ENCODE data around the gene CTXND1. TPM values are rescaled to one million over a fixed set of nuclear protein-coding genes. Genes with fewer than 3 reads are reported as not detected.

CTXND1 gene
- total and polyA plus RNA-seq, 2 experiments from 2014 or later = 0.05 TPM; not detected in 1

DNA sequence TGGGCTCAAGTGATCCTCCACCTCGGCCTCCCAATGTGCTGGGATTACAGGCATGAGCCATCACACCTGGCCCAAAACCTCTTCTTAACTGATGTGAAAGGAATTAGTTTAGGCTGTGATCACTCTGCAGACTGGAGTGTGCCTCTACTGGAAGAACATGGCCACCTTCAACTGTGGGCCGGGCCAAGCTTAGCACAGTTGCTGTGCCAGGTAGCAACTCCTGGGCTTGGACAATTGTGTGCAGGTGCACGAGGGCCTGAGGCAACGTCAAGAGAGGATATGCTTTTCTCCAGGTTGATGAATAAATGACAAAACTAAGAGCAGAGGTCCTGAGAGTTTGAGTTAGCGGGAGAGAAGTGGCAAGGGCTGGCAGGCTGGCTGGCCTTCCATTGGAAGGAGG, 92.7 kb downstream of the CTXND1 start:
- Mint-ChIP-seq H3K27me3 (ENCODE audit: insufficient read depth, low read depth, poor library complexity) (peaks cover 12% of the 10 kb centered on the region), H3K4me3 (no peak overlapping the region), H3K36me3 (ENCODE audit: low read depth) (peaks cover 23% of the 10 kb centered on the region), H3K27ac (no peak overlapping the region; the same call in 1 of the 2 replicates), H3K9me3 (no peaks in the 10 kb centered on the region; the same call in 2 of the 3 replicates), H3K4me1 (peaks cover 11% of the 10 kb centered on the region)
- H3K4me3 ChIP-seq = no peak overlapping the region
- H3K27ac ChIP-seq (ENCODE audit: low read depth) = no peak overlapping the region
- no peak for ATAC-seq
- no peak for DNase-seq (ENCODE audit: low spot score)
- H2AFZ ChIP-seq = no peak overlapping the region
- no peaks in the 10 kb centered on the region for H3K9me2 ChIP-seq (ENCODE audit: insufficient read depth)
- H4K20me1 ChIP-seq (replicated peaks; ENCODE audit: insufficient read depth) = no peaks in the 10 kb centered on the region; the same call in 1 of the 2 replicates
- no peaks in the 10 kb centered on the region for H3K27me3 ChIP-seq (ENCODE audit: insufficient read depth)
- no peaks in the 10 kb centered on the region; the same call in 1 of the 2 replicates for H3K79me2 ChIP-seq (replicated peaks; ENCODE audit: insufficient read depth)
- TF ChIP-seq JUNB (IDR thresholded peaks at IDR 0.05; ENCODE audit: unreplicated experiment) (no peak), EZH2 (IDR thresholded peaks at IDR 0.05; ENCODE audit: low read depth, unreplicated experiment) (no peak), ZNF331 (CRISPR knock-in tag; IDR thresholded peaks at IDR 0.05; ENCODE audit: low read depth) (no peak), STAT1 (IDR thresholded peaks at IDR 0.05; ENCODE audit: unreplicated experiment) (no peak), EZH2phosphoT487 (IDR thresholded peaks at IDR 0.05; ENCODE audit: unreplicated experiment) (no peak), NANOG (IDR thresholded peaks at IDR 0.05; ENCODE audit: borderline replicate concordance) (no peak), CREB1 (CRISPR knock-in tag; IDR thresholded peaks at IDR 0.05; ENCODE audit: low read depth) (no peak), POLR2AphosphoS5 (IDR thresholded peaks at IDR 0.05; ENCODE audit: low read depth) (no peak), ZNF114 (CRISPR knock-in tag; IDR thresholded peaks at IDR 0.05) (no peak)
- TF ChIP-seq, protein P1, sequence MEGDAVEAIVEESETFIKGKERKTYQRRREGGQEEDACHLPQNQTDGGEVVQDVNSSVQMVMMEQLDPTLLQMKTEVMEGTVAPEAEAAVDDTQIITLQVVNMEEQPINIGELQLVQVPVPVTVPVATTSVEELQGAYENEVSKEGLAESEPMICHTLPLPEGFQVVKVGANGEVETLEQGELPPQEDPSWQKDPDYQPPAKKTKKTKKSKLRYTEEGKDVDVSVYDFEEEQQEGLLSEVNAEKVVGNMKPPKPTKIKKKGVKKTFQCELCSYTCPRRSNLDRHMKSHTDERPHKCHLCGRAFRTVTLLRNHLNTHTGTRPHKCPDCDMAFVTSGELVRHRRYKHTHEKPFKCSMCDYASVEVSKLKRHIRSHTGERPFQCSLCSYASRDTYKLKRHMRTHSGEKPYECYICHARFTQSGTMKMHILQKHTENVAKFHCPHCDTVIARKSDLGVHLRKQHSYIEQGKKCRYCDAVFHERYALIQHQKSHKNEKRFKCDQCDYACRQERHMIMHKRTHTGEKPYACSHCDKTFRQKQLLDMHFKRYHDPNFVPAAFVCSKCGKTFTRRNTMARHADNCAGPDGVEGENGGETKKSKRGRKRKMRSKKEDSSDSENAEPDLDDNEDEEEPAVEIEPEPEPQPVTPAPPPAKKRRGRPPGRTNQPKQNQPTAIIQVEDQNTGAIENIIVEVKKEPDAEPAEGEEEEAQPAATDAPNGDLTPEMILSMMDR (conservative IDR thresholded peaks at IDR 0.05; ENCODE audit: low read depth in 2 of 2) = no peak
- TF ChIP-seq, protein P2, sequence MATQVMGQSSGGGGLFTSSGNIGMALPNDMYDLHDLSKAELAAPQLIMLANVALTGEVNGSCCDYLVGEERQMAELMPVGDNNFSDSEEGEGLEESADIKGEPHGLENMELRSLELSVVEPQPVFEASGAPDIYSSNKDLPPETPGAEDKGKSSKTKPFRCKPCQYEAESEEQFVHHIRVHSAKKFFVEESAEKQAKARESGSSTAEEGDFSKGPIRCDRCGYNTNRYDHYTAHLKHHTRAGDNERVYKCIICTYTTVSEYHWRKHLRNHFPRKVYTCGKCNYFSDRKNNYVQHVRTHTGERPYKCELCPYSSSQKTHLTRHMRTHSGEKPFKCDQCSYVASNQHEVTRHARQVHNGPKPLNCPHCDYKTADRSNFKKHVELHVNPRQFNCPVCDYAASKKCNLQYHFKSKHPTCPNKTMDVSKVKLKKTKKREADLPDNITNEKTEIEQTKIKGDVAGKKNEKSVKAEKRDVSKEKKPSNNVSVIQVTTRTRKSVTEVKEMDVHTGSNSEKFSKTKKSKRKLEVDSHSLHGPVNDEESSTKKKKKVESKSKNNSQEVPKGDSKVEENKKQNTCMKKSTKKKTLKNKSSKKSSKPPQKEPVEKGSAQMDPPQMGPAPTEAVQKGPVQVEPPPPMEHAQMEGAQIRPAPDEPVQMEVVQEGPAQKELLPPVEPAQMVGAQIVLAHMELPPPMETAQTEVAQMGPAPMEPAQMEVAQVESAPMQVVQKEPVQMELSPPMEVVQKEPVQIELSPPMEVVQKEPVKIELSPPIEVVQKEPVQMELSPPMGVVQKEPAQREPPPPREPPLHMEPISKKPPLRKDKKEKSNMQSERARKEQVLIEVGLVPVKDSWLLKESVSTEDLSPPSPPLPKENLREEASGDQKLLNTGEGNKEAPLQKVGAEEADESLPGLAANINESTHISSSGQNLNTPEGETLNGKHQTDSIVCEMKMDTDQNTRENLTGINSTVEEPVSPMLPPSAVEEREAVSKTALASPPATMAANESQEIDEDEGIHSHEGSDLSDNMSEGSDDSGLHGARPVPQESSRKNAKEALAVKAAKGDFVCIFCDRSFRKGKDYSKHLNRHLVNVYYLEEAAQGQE (IDR thresholded peaks at IDR 0.05; ENCODE audit: unreplicated experiment) = no peak
- TF ChIP-seq, protein P3, sequence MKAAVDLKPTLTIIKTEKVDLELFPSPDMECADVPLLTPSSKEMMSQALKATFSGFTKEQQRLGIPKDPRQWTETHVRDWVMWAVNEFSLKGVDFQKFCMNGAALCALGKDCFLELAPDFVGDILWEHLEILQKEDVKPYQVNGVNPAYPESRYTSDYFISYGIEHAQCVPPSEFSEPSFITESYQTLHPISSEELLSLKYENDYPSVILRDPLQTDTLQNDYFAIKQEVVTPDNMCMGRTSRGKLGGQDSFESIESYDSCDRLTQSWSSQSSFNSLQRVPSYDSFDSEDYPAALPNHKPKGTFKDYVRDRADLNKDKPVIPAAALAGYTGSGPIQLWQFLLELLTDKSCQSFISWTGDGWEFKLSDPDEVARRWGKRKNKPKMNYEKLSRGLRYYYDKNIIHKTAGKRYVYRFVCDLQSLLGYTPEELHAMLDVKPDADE (IDR thresholded peaks at IDR 0.05) = no peak
- TF ChIP-seq, protein P4, sequence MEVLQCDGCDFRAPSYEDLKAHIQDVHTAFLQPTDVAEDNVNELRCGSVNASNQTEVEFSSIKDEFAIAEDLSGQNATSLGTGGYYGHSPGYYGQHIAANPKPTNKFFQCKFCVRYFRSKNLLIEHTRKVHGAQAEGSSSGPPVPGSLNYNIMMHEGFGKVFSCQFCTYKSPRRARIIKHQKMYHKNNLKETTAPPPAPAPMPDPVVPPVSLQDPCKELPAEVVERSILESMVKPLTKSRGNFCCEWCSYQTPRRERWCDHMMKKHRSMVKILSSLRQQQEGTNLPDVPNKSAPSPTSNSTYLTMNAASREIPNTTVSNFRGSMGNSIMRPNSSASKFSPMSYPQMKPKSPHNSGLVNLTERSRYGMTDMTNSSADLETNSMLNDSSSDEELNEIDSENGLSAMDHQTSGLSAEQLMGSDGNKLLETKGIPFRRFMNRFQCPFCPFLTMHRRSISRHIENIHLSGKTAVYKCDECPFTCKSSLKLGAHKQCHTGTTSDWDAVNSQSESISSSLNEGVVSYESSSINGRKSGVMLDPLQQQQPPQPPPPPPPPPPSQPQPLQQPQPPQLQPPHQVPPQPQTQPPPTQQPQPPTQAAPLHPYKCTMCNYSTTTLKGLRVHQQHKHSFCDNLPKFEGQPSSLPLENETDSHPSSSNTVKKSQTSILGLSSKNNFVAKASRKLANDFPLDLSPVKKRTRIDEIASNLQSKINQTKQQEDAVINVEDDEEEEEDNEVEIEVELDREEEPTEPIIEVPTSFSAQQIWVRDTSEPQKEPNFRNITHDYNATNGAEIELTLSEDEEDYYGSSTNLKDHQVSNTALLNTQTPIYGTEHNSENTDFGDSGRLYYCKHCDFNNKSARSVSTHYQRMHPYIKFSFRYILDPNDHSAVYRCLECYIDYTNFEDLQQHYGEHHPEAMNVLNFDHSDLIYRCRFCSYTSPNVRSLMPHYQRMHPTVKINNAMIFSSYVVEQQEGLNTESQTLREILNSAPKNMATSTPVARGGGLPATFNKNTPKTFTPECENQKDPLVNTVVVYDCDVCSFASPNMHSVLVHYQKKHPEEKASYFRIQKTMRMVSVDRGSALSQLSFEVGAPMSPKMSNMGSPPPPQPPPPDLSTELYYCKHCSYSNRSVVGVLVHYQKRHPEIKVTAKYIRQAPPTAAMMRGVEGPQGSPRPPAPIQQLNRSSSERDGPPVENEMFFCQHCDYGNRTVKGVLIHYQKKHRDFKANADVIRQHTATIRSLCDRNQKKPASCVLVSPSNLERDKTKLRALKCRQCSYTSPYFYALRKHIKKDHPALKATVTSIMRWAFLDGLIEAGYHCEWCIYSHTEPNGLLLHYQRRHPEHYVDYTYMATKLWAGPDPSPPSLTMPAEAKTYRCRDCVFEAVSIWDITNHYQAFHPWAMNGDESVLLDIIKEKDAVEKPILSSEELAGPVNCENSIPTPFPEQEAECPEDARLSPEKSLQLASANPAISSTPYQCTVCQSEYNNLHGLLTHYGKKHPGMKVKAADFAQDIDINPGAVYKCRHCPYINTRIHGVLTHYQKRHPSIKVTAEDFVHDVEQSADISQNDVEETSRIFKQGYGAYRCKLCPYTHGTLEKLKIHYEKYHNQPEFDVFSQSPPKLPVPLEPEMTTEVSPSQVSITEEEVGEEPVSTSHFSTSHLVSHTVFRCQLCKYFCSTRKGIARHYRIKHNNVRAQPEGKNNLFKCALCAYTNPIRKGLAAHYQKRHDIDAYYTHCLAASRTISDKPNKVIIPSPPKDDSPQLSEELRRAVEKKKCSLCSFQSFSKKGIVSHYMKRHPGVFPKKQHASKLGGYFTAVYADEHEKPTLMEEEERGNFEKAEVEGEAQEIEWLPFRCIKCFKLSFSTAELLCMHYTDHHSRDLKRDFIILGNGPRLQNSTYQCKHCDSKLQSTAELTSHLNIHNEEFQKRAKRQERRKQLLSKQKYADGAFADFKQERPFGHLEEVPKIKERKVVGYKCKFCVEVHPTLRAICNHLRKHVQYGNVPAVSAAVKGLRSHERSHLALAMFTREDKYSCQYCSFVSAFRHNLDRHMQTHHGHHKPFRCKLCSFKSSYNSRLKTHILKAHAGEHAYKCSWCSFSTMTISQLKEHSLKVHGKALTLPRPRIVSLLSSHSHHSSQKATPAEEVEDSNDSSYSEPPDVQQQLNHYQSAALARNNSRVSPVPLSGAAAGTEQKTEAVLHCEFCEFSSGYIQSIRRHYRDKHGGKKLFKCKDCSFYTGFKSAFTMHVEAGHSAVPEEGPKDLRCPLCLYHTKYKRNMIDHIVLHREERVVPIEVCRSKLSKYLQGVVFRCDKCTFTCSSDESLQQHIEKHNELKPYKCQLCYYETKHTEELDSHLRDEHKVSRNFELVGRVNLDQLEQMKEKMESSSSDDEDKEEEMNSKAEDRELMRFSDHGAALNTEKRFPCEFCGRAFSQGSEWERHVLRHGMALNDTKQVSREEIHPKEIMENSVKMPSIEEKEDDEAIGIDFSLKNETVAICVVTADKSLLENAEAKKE (CRISPR knock-in tag; IDR thresholded peaks at IDR 0.05) = no peak
- H3K4me2 ChIP-seq = no peak overlapping the region
- no peaks in the 10 kb centered on the region; the same call in 1 of the 2 replicates for H3K36me3 ChIP-seq (ENCODE audit: insufficient read depth)
- H3K4me1 ChIP-seq (ENCODE audit: insufficient read depth) = no peaks in the 10 kb centered on the region; the same call in 1 of the 2 replicates
- H3F3A ChIP-seq (replicated peaks; ENCODE audit: low read depth) = no peaks in the 10 kb centered on the region

All from GM23338 (cell line).